B cell (primary cell): Measurements from ENCODE around the gene NUDCD3. TPM values are rescaled to one million over a fixed set of nuclear protein-coding genes. Genes with fewer than 3 reads are reported as not detected.

Experiments used
- ATAC-seq: fragments of 200-7000 bp; cut with Tn5 transposase; one replicate; pipeline ENCODE4 v1.10.0; 2021; ENCODE audit warnings: low read depth, mild to moderate bottlenecking, moderate number of reproducible peaks, moderate library complexity
- CTCF ChIA-PET: fragments of 350-600 bp; sonication (Branson Sonifier 250); formaldehyde crosslinking; loops from one replicate; lab custom pipeline; 2021; ENCODE audit warnings: antibody characterized with exemption, inconsistent platforms; lab: Charles Lee
- POLR2A ChIA-PET: fragments of 350-600 bp; sonication (Branson Sonifier 250); formaldehyde crosslinking; loops from one replicate; lab custom pipeline; 2021; ENCODE audit warnings: antibody characterized with exemption; lab: Charles Lee
- DNase-seq: peaks from one replicate; pipeline ENCODE4 v3.0.0; 2013
- H2AFZ ChIP-seq: 2 replicates; pipeline ENCODE4 v1.6.1; 2012; ENCODE audit warnings: mild to moderate bottlenecking, low read depth, low read length; ENCODE audit not compliant: insufficient read depth, poor library complexity, severe bottlenecking
- H3K27ac ChIP-seq, 2 donors: 1 replicate in 1 of 2; 2 replicates in 1 of 2; pipeline ENCODE4 v1.5.1; 2012 to 2013; ENCODE audit warnings: low read length in 2 of 2, mild to moderate bottlenecking in 2 of 2, moderate library complexity in 1 of 2
- H3K27me3 ChIP-seq, 4 experiments: fragments of 200-600 bp in 1 of 4; sonication (generic) in 1 of 4; replicated peaks in 1 of 4; 1 replicate in 2 of 4; 2 replicates in 2 of 4; pipeline versions ENCODE4 v1.6.1 to v1.7.0; 2013 to 2016; ENCODE audit warnings: low read length in 3 of 4, mild to moderate bottlenecking in 2 of 4, mixed read lengths in 1 of 4, moderate library complexity in 1 of 4; ENCODE audit not compliant: insufficient read depth in 4 of 4, control insufficient read depth in 3 of 4; ENCODE audit errors: control extremely low read depth in 1 of 4
- H3K36me3 ChIP-seq, 2 experiments: replicated peaks in 1 of 2; 1 replicate in 1 of 2; 2 replicates in 1 of 2; pipeline versions ENCODE4 v1.6.1 to v1.7.1; 2013; ENCODE audit warnings: low read length in 1 of 2; ENCODE audit not compliant: insufficient read depth in 2 of 2, control insufficient read depth in 1 of 2; ENCODE audit errors: control extremely low read depth in 1 of 2, extremely low read depth in 1 of 2
- H3K4me1 ChIP-seq, 2 donors: fragments of 200-600 bp in 1 of 2; sonication (generic) in 1 of 2; 1 replicate in 1 of 2; 2 replicates in 1 of 2; pipeline versions ENCODE4 v1.5.1 to v1.6.1; 2013 to 2017; ENCODE audit warnings: low read length in 2 of 2; ENCODE audit not compliant: control insufficient read depth in 2 of 2, insufficient read depth in 2 of 2
- H3K4me2 ChIP-seq: replicated peaks from 2 replicates; pipeline ENCODE3; 2012; ENCODE audit warnings: mild to moderate bottlenecking, low read depth, low read length; ENCODE audit not compliant: poor library complexity, severe bottlenecking
- H3K4me3 ChIP-seq, 5 experiments: fragments of 200-600 bp in 1 of 5; sonication (generic) in 1 of 5; 1 replicate in 3 of 5; 2 replicates in 2 of 5; pipeline versions ENCODE4 v1.5.1 to v1.7.0; 2011 to 2016; ENCODE audit warnings: low read length in 4 of 5, mild to moderate bottlenecking in 4 of 5, low read depth in 2 of 5, control low read depth in 1 of 5, moderate library complexity in 1 of 5; ENCODE audit not compliant: insufficient read depth in 1 of 5; ENCODE audit errors: control extremely low read depth in 1 of 5, extremely low read depth in 1 of 5
- H3K79me2 ChIP-seq: fragments of 200-600 bp; sonication (generic); one replicate; pipeline ENCODE4 v1.6.0; 2016; ENCODE audit warnings: low read length; ENCODE audit not compliant: control insufficient read depth, insufficient read depth
- H3K9ac ChIP-seq: fragments of 200-600 bp; sonication (generic); 2 replicates; pipeline ENCODE4 v1.6.1; 2017; ENCODE audit warnings: mild to moderate bottlenecking, low read length, moderate library complexity
- H3K9me3 ChIP-seq, 3 donors: one replicate each; pipeline versions ENCODE4 v1.6.1 to v1.7.1; 2013; ENCODE audit warnings: low read length in 2 of 3; ENCODE audit not compliant: control insufficient read depth in 2 of 3, insufficient read depth in 1 of 3; ENCODE audit errors: control extremely low read depth in 1 of 3
- H4K20me1 ChIP-seq: 2 replicates; pipeline ENCODE4 v1.6.0; 2012; ENCODE audit warnings: mild to moderate bottlenecking, low read length; ENCODE audit not compliant: insufficient read depth, control insufficient read depth, poor library complexity, severe bottlenecking
- H3K27ac Mint-ChIP-seq: one replicate; pipeline ENCODE4 v1.8.0; 2021; ENCODE audit warnings: mixed read lengths
- H3K27me3 Mint-ChIP-seq: one replicate; pipeline ENCODE4 v1.8.0; 2021; ENCODE audit warnings: mixed read lengths
- H3K4me1 Mint-ChIP-seq: one replicate; pipeline ENCODE4 v1.8.0; 2021; ENCODE audit warnings: mixed read lengths
- H3K4me3 Mint-ChIP-seq: one replicate; pipeline ENCODE4 v1.8.0; 2021; ENCODE audit warnings: mixed read lengths
- H3K9me3 Mint-ChIP-seq: one replicate; pipeline ENCODE4 v1.8.0; 2022; ENCODE audit warnings: mixed read lengths; ENCODE audit not compliant: insufficient read depth
- CTCF ChIP-seq: fragments of 200-600 bp; IDR thresholded peaks from one replicate; pipeline ENCODE4 v1.8.0; 2022; ENCODE audit warnings: antibody characterized with exemption, mild to moderate bottlenecking
- EZH2 ChIP-seq: IDR thresholded peaks from 2 replicates; pipeline ENCODE4 v1.6.1; 2012; ENCODE audit warnings: borderline replicate concordance, low read depth, mild to moderate bottlenecking, moderate library complexity, low read length; ENCODE audit not compliant: insufficient read depth, poor library complexity, severe bottlenecking
- WGBS: methylation state at CpG from one replicate; pipeline ENCODE4 v1.1.5; 2013; ENCODE audit warnings: missing lambda C conversion rate; ENCODE audit not compliant: insufficient coverage; 5-methylcytosine and 5-hydroxymethylcytosine counted together
- intact Hi-C: fragments of 100-400 bp; cut with micrococcal nuclease; formaldehyde crosslinking; loops from one replicate; pipeline ENCODE4 v1.10.0; 2022
- polyA plus RNA-seq: library from polyadenylated mRNA; depleted of rRNA; stranded (reverse); fragments of >200 nt; gene quantifications from 2 replicates; pipeline ENCODE4 v1.2.3, GENCODE V29; 2012
- total RNA-seq, 2 donors: library from RNA; stranded (reverse); fragments of 120-200 nt in 1 of 2; gene quantifications; 1 replicate in 1 of 2; 2 replicates in 1 of 2; pipeline versions ENCODE4 v1.2.3 to v1.2.4, GENCODE V29; 2013 to 2022

Gene NUDCD3
- total and polyA plus RNA-seq, 2 donors (not counting 1 experiment from before 2014, with no cell fraction given), result 29.8 to 101 TPM

- no peak overlapping the region for H3K4me3 ChIP-seq
- no peak overlapping the region for H3K9ac ChIP-seq
- Mint-ChIP-seq H3K27ac (peak overlapping the region; percentile 59), H3K27me3 (peaks cover 4% of the 10 kb centered on the region), H3K4me1 (peaks cover 11% of the 10 kb centered on the region), H3K9me3 (no peaks in the 10 kb centered on the region), H3K4me3 (no peak overlapping the region)
- no peaks in the 10 kb centered on the region for H3K79me2 ChIP-seq
- no peak overlapping the region for H3K27ac ChIP-seq
- H3K4me2 ChIP-seq, result no peak overlapping the region
- CTCF ChIA-PET, result interaction anchor here (0.8 kb wide), 1 partner anchor 187 kb away, joined by 3 read pairs; no protein-coding TSS in a partner anchor
- DNase-seq (peak; percentile 43), ATAC-seq (peak; percentile 66)
- H3K9me3 ChIP-seq, result no peaks in the 10 kb centered on the region
- no peaks in the 10 kb centered on the region for H3K36me3 ChIP-seq
- peaks cover 5 to 11% of the 10 kb centered on the region in 2 donors for H3K4me1 ChIP-seq
- H3K27me3 ChIP-seq, result no peaks in the 10 kb centered on the region
- POLR2A ChIA-PET, result no interaction called here
- H2AFZ ChIP-seq, result no peak overlapping the region
- TF ChIP-seq EZH2 (no peak), CTCF (no peak)
- intact Hi-C loops, result no loop called here
- 78% methylated on average over 5 of the region's 5 CpGs for WGBS
- H4K20me1 ChIP-seq, result no peaks in the 10 kb centered on the region
Observed at GRCh38 chr7:44377681-44378421, 112.6 kb downstream of the NUDCD3 start.

- ATAC-seq (no peak), DNase-seq (no peak)
- H3K79me2 ChIP-seq, result no peaks in the 10 kb centered on the region
- peaks cover 11% of the 10 kb centered on the region for H3K4me1 Mint-ChIP-seq
- no peaks in the 10 kb centered on the region for H3K9me3 Mint-ChIP-seq
- H3K27me3 Mint-ChIP-seq, result peaks cover 4% of the 10 kb centered on the region
- H3K27ac Mint-ChIP-seq, result no peak overlapping the region
- no peak overlapping the region for H3K9ac ChIP-seq
- POLR2A ChIA-PET, result interaction anchor here (0.5 kb wide), 1 partner anchor 256 kb away, joined by 3 read pairs; no protein-coding TSS in a partner anchor
- no peaks in the 10 kb centered on the region for H3K9me3 ChIP-seq
- H2AFZ ChIP-seq, result no peak overlapping the region
- intact Hi-C loops, result no loop called here
- peaks cover 5 to 11% of the 10 kb centered on the region in 2 donors for H3K4me1 ChIP-seq
- no peaks in the 10 kb centered on the region for H3K27me3 ChIP-seq
- no peaks in the 10 kb centered on the region for H4K20me1 ChIP-seq
- no peak overlapping the region for H3K4me3 ChIP-seq
- CTCF ChIA-PET, result no interaction called here
- no peak overlapping the region for H3K27ac ChIP-seq
- TF ChIP-seq CTCF (no peak), EZH2 (no peak)
- no peaks in the 10 kb centered on the region for H3K36me3 ChIP-seq
- H3K4me2 ChIP-seq, result no peak overlapping the region
- WGBS, result 85% methylated on average over 1 of the region's 1 CpG
- H3K4me3 Mint-ChIP-seq, result no peak overlapping the region
Observed at GRCh38 chr7:44377134-44377463, 113.4 kb downstream of the NUDCD3 start.
